Hepatocyte (in vitro differentiated cells): ENCODE results near the gene CAB39L. TPM values are rescaled to one million over a fixed set of nuclear protein-coding genes. Genes with fewer than 3 reads are reported as not detected.

Experiments used
- DNase-seq: peaks from one replicate; pipeline ENCODE4 v3.0.0-alpha.2; 2016; ENCODE audit warnings: low spot score
- H2AFZ ChIP-seq: fragments of 200-600 bp; sonication (generic); 2 replicates; pipeline ENCODE4 v1.6.0; 2016; ENCODE audit warnings: antibody characterized with exemption, mild to moderate bottlenecking
- H3K27ac ChIP-seq: fragments of 200-600 bp; sonication (generic); 2 replicates; pipeline ENCODE4 v1.5.1; 2016; ENCODE audit warnings: mild to moderate bottlenecking
- H3K27me3 ChIP-seq: fragments of 200-600 bp; sonication (generic); 2 replicates; pipeline ENCODE4 v1.6.1; 2016
- H3K36me3 ChIP-seq: fragments of 200-600 bp; sonication (generic); replicated peaks from 2 replicates; pipeline ENCODE4 v1.5.1; 2016; ENCODE audit warnings: low read depth; ENCODE audit not compliant: insufficient read depth
- H3K4me1 ChIP-seq: fragments of 200-600 bp; sonication (generic); 2 replicates; pipeline ENCODE4 v1.5.1; 2016; ENCODE audit warnings: mild to moderate bottlenecking, moderate library complexity; ENCODE audit not compliant: insufficient read depth
- H3K4me2 ChIP-seq: fragments of 200-600 bp; sonication (generic); 2 replicates; pipeline ENCODE4 v1.6.0; 2016
- H3K4me3 ChIP-seq: fragments of 200-600 bp; sonication (generic); 2 replicates; pipeline ENCODE4 v1.5.1; 2016; ENCODE audit warnings: mild to moderate bottlenecking
- H3K79me2 ChIP-seq: fragments of 200-600 bp; sonication (generic); 2 replicates; pipeline ENCODE4 v1.6.0; 2017; ENCODE audit warnings: mild to moderate bottlenecking
- H3K9me2 ChIP-seq: fragments of 200-600 bp; sonication (generic); replicated peaks from 2 replicates; pipeline ENCODE4 v1.6.0; 2017; ENCODE audit warnings: mild to moderate bottlenecking; ENCODE audit not compliant: insufficient read depth
- H3K9me3 ChIP-seq: fragments of 200-600 bp; sonication (generic); 2 replicates; pipeline ENCODE4 v1.5.1; 2016; ENCODE audit warnings: low read depth, mild to moderate bottlenecking
- H4K20me1 ChIP-seq: fragments of 200-600 bp; sonication (generic); 2 replicates; pipeline ENCODE4 v1.6.0; 2016; ENCODE audit warnings: mild to moderate bottlenecking; ENCODE audit not compliant: insufficient read depth, poor library complexity, severe bottlenecking
- CTCF ChIP-seq: fragments of 200-600 bp; sonication (generic); IDR thresholded peaks from 2 replicates; pipeline ENCODE4 v1.5.1; 2016; ENCODE audit warnings: antibody characterized with exemption, mild to moderate bottlenecking; ENCODE audit not compliant: poor library complexity
- EZH2 ChIP-seq: fragments of 200-600 bp; sonication (generic); IDR thresholded peaks from 2 replicates; pipeline ENCODE4 v1.6.1; 2016; ENCODE audit warnings: antibody characterized with exemption, mild to moderate bottlenecking, borderline replicate concordance
- EZH2phosphoT487 ChIP-seq: fragments of 200-600 bp; sonication (generic); IDR thresholded peaks from one replicate; pipeline ENCODE4 v1.6.1; 2018; ENCODE audit warnings: antibody characterized with exemption, mild to moderate bottlenecking, low read depth, moderate library complexity; ENCODE audit not compliant: unreplicated experiment, severe bottlenecking
- WGBS: methylation state at CpG from one replicate; pipeline ENCODE4 v1.1.6; 2016; ENCODE audit warnings: low lambda C conversion rate; ENCODE audit errors: missing lambda C conversion rate; 5-methylcytosine and 5-hydroxymethylcytosine counted together
- polyA plus RNA-seq: library from polyadenylated mRNA; unstranded; fragments of >200 nt; fragmentation: Nextera tagmentation; extraction: Ambion mirVana; gene quantifications from 2 replicates; pipeline ENCODE4 v1.2.1, GENCODE V29; 2016
- total RNA-seq: library from RNA; depleted of rRNA; stranded (reverse); fragments of >200 nt; gene quantifications from 2 replicates; pipeline ENCODE4 v1.2.3, GENCODE V29; 2014

The CAB39L gene
- total and polyA plus RNA-seq, 2 experiments from 2014 or later = 13.7 to 20.4 TPM

DNA sequence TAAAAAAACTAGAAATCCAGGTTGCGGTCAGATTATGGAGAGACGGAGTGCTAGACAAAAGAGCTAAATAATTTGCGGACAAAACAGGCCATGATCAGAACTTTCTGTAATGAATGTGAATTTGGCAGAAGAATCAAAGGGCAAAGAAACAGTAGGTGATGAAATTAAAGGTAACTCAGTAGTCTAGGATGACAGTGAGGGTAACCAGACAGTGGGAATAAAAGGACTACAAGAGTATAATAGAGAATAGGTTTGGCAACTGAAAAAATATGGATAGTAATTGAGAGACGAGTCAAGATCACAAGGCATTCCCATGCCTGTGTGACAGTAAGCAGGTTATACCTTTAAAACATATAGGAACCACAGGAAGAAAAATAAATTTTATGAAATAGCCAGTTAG is 35.9 kb downstream of the CAB39L start:
- H3K9me2 ChIP-seq = no peaks in the 10 kb centered on the region
- WGBS = 97% methylated on average over 4 of the region's 4 CpGs
- no peaks in the 10 kb centered on the region for H4K20me1 ChIP-seq
- H3K4me1 ChIP-seq = no peaks in the 10 kb centered on the region
- TF ChIP-seq EZH2 = no peak
- TF ChIP-seq EZH2phosphoT487 = no peak
- no peak for TF ChIP-seq CTCF
- no peak overlapping the region for H3K4me2 ChIP-seq
- H3K79me2 ChIP-seq = no peaks in the 10 kb centered on the region
- H3K27me3 ChIP-seq = no peaks in the 10 kb centered on the region
- H3K9me3 ChIP-seq = no peaks in the 10 kb centered on the region
- H3K27ac ChIP-seq = no peak overlapping the region
- no peaks in the 10 kb centered on the region for H3K36me3 ChIP-seq
- H3K4me3 ChIP-seq = no peak overlapping the region
- no peak overlapping the region for H2AFZ ChIP-seq
- DNase-seq = no peak

DNA sequence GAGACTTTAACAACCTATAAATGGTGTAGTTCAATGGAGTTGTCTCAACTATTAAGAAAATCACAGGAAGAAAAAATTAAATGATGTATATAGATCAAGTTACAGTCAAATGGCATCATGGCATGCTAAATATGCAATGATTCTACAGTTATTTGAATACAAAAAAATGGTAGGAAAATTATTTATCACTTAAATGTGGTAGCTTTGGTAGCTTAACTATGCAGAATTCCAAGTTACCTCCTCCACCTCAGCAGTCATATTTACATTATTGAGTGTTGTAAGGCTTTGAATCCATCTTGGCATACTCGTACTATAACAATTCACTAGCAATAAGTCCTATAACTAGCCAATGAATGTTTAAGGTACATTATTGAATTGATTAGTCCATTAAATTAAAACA is 36.8 kb downstream of the CAB39L start:
- no peak for DNase-seq
- Histone ChIP-seq H3K9me2 (no peaks in the 10 kb centered on the region), H3K36me3 (no peaks in the 10 kb centered on the region), H3K27me3 (no peaks in the 10 kb centered on the region), H3K4me3 (no peak overlapping the region), H3K27ac (no peak overlapping the region), H4K20me1 (no peaks in the 10 kb centered on the region), H2AFZ (no peak overlapping the region), H3K79me2 (no peaks in the 10 kb centered on the region), H3K9me3 (no peaks in the 10 kb centered on the region), H3K4me1 (no peaks in the 10 kb centered on the region), H3K4me2 (no peak overlapping the region)
- TF ChIP-seq EZH2 = no peak
- no peak for TF ChIP-seq CTCF
- TF ChIP-seq EZH2phosphoT487 = no peak
- WGBS = 100% methylated on average over 1 of the region's 1 CpG

DNA sequence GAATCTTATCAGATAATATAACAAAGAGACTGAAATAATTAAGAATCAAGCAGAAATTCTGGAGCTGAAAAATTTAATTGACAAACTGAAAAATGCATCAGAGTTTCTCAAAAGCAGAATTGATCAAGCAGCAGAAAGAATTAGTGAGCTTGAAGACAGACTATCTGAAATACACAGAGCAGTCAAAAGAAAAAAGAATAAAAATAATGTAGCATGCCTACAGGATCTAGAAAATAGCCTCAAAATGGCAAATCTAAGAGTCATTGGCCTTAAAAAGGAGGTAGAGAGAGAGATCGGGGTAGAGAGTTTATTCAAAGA is 39.2 kb downstream of the CAB39L start:
- Histone ChIP-seq H3K79me2 (no peaks in the 10 kb centered on the region), H3K9me2 (no peaks in the 10 kb centered on the region), H3K4me1 (no peaks in the 10 kb centered on the region), H3K4me3 (no peak overlapping the region), H2AFZ (no peak overlapping the region), H3K4me2 (no peak overlapping the region), H3K9me3 (no peaks in the 10 kb centered on the region), H4K20me1 (no peaks in the 10 kb centered on the region), H3K36me3 (no peaks in the 10 kb centered on the region), H3K27me3 (no peaks in the 10 kb centered on the region), H3K27ac (no peak overlapping the region)
- TF ChIP-seq CTCF (no peak), EZH2phosphoT487 (no peak), EZH2 (no peak)
- WGBS = 67% methylated on average over 1 of the region's 1 CpG
- no peak for DNase-seq

GRCh38 chr13:49403996-49404702 is 39.7 kb downstream of the CAB39L start:
- Histone ChIP-seq H3K4me2 (no peak overlapping the region), H3K9me2 (no peaks in the 10 kb centered on the region), H4K20me1 (no peaks in the 10 kb centered on the region), H3K4me1 (no peaks in the 10 kb centered on the region), H2AFZ (no peak overlapping the region), H3K4me3 (no peak overlapping the region), H3K9me3 (no peaks in the 10 kb centered on the region), H3K27me3 (no peaks in the 10 kb centered on the region), H3K36me3 (no peaks in the 10 kb centered on the region), H3K27ac (no peak overlapping the region), H3K79me2 (peaks cover under 1% of the 10 kb centered on the region)
- no peak for DNase-seq
- WGBS = 84% methylated on average over 7 of the region's 7 CpGs
- TF ChIP-seq CTCF = no peak
- no peak for TF ChIP-seq EZH2phosphoT487
- no peak for TF ChIP-seq EZH2
